SK-N-SH treated with all-trans-retinoic acid at 6 μM for 48 hours (cell line): ENCODE measurements around the gene LUM.

Experiments used
- ATAC-seq: fragments of 200-7000 bp; cut with Tn5 transposase; 3 replicates; pipeline ENCODE4 v1.9.1; 2020; ENCODE audit warnings: mild to moderate bottlenecking, moderate library complexity
- ARNTL ChIP-seq: fragments of 450-650 bp; formaldehyde crosslinking; IDR thresholded peaks from 2 replicates; pipeline ENCODE4 v1.5.0; 2020; ENCODE audit warnings: low read depth, mild to moderate bottlenecking, moderate library complexity, borderline replicate concordance
- BACH2 ChIP-seq: fragments of 250-450 bp; sonication (Bioruptor Pico); IDR thresholded peaks from 2 replicates; pipeline ENCODE4 v1.9.0; 2021; ENCODE audit warnings: mild to moderate bottlenecking, borderline replicate concordance
- CSDC2 ChIP-seq: fragments of 250-450 bp; sonication (Bioruptor Pico); IDR thresholded peaks from 2 replicates; pipeline ENCODE4 v1.5.0; 2020; ENCODE audit warnings: mild to moderate bottlenecking, moderate library complexity
- CSRNP3 ChIP-seq: fragments of 250-450 bp; sonication (Bioruptor Pico); IDR thresholded peaks from 2 replicates; pipeline ENCODE4 v1.5.1; 2021; ENCODE audit warnings: mild to moderate bottlenecking, moderate library complexity
- ESRRG ChIP-seq: fragments of 250-450 bp; sonication (Bioruptor Pico); IDR thresholded peaks from 2 replicates; pipeline ENCODE4 v1.6.1; 2021; ENCODE audit warnings: mild to moderate bottlenecking
- GLIS3 ChIP-seq: fragments of 250-450 bp; sonication (Bioruptor Pico); IDR thresholded peaks from 2 replicates; pipeline ENCODE4 v1.5.0; 2020; ENCODE audit warnings: mild to moderate bottlenecking, moderate library complexity
- ISL1 ChIP-seq: fragments of 250-450 bp; sonication (Bioruptor Pico); IDR thresholded peaks from 2 replicates; pipeline ENCODE4 v2.1.2; 2022; ENCODE audit warnings: mild to moderate bottlenecking, moderate library complexity
- OSR1 ChIP-seq: fragments of 250-450 bp; sonication (Bioruptor Pico); IDR thresholded peaks from 2 replicates; pipeline ENCODE4 v1.8.0; 2022; ENCODE audit warnings: moderate library complexity, mild to moderate bottlenecking, inconsistent platforms
- PATZ1 ChIP-seq: fragments of 250-450 bp; sonication (Bioruptor Pico); IDR thresholded peaks from 2 replicates; pipeline ENCODE4 v1.8.0; 2020; ENCODE audit warnings: mild to moderate bottlenecking, moderate library complexity, borderline replicate concordance
- POU6F1 ChIP-seq: fragments of 250-450 bp; sonication (Bioruptor Pico); IDR thresholded peaks from 2 replicates; pipeline ENCODE4 v1.8.0; 2021; ENCODE audit warnings: low read depth, mild to moderate bottlenecking, moderate library complexity, borderline replicate concordance
- PPARA ChIP-seq: fragments of 250-450 bp; sonication (Bioruptor Pico); IDR thresholded peaks from 2 replicates; pipeline ENCODE4 v1.5.0; 2020; ENCODE audit warnings: mild to moderate bottlenecking, borderline replicate concordance
- RARB ChIP-seq: fragments of 250-450 bp; sonication (Bioruptor Pico); IDR thresholded peaks from 2 replicates; pipeline ENCODE4 v1.8.0; 2021; ENCODE audit warnings: mild to moderate bottlenecking, moderate library complexity
- SNAI2 ChIP-seq: fragments of 250-450 bp; sonication (Bioruptor Pico); IDR thresholded peaks from 2 replicates; pipeline ENCODE4 v1.5.0; 2020; ENCODE audit warnings: mild to moderate bottlenecking, moderate library complexity
- TCF4 ChIP-seq: fragments of 250-450 bp; sonication (Bioruptor Pico); IDR thresholded peaks from 2 replicates; pipeline ENCODE4 v1.8.0; 2021; ENCODE audit warnings: mild to moderate bottlenecking, moderate library complexity, borderline replicate concordance
- TOX ChIP-seq: fragments of 250-450 bp; sonication (Bioruptor Pico); IDR thresholded peaks from 2 replicates; pipeline ENCODE4 v1.8.0; 2021; ENCODE audit warnings: mild to moderate bottlenecking, moderate library complexity, borderline replicate concordance
- ZC3H10 ChIP-seq: fragments of 250-450 bp; sonication (Bioruptor Pico); IDR thresholded peaks from 2 replicates; pipeline ENCODE4 v1.5.1; 2021; ENCODE audit warnings: mild to moderate bottlenecking, moderate library complexity
- ZFP3 ChIP-seq: fragments of 250-450 bp; sonication (Bioruptor Pico); IDR thresholded peaks from 2 replicates; pipeline ENCODE4 v1.5.0; 2020; ENCODE audit warnings: mild to moderate bottlenecking, moderate library complexity
- ZFP30 ChIP-seq: fragments of 450-650 bp; formaldehyde crosslinking; IDR thresholded peaks from 2 replicates; pipeline ENCODE4 v1.5.0; 2022; ENCODE audit warnings: mild to moderate bottlenecking, moderate library complexity
- ZNF565 ChIP-seq: fragments of 450-650 bp; formaldehyde crosslinking; conservative IDR thresholded peaks from 2 replicates; pipeline ENCODE4 v1.5.0; 2020; ENCODE audit warnings: low read depth, mild to moderate bottlenecking, moderate library complexity
- ZNF70 ChIP-seq: fragments of 450-650 bp; formaldehyde crosslinking; IDR thresholded peaks from 2 replicates; pipeline ENCODE4 v1.5.0; 2020; ENCODE audit warnings: mild to moderate bottlenecking, moderate library complexity
- ZNF8 ChIP-seq: fragments of 450-650 bp; formaldehyde crosslinking; IDR thresholded peaks from 2 replicates; pipeline ENCODE4 v1.5.0; 2020; ENCODE audit warnings: mild to moderate bottlenecking, moderate library complexity
- TF ChIP-seq, protein P1 (sequence below): fragments of 250-450 bp; sonication (Bioruptor Pico); IDR thresholded peaks from 2 replicates; pipeline ENCODE4 v1.5.0; 2020; ENCODE audit warnings: mild to moderate bottlenecking, moderate library complexity
- TF ChIP-seq, protein P2 (sequence below): fragments of 250-450 bp; sonication (Bioruptor Pico); IDR thresholded peaks from 2 replicates; pipeline ENCODE4 v1.5.1; 2020; ENCODE audit warnings: low read depth, mild to moderate bottlenecking, moderate library complexity

LUM gene

DNA sequence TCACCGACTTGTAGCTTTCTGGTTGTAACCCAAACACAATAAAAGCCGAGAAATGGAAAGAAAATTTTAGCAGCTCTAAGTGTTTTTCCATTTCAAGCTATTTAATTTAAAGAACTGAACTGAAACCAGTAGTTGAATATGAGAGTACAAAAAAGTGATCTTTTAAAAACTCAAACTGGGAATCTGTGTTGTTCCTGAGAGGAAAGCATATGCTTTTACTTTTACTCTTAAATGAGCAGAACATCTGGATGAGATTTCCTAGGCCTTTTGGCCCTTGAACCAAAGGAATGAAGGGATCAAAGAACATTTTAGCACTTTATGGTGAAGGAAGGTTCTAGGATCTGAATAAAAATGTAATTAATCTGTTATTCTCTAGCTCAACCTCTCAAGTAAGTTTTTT lies 54.8 kb downstream of the LUM start:
- no peak for ATAC-seq
- TF ChIP-seq ISL1 (CRISPR knock-in tag) (no peak), ZNF8 (no peak), PPARA (no peak), TOX (CRISPR knock-in tag) (no peak), RARB (CRISPR knock-in tag) (no peak), TCF4 (CRISPR knock-in tag) (no peak), GLIS3 (no peak), BACH2 (CRISPR knock-in tag) (no peak), ARNTL (no peak), ZFP3 (CRISPR knock-in tag) (no peak), ZC3H10 (no peak), CSRNP3 (CRISPR knock-in tag) (no peak), CSDC2 (CRISPR knock-in tag) (no peak)
- TF ChIP-seq, protein P1, sequence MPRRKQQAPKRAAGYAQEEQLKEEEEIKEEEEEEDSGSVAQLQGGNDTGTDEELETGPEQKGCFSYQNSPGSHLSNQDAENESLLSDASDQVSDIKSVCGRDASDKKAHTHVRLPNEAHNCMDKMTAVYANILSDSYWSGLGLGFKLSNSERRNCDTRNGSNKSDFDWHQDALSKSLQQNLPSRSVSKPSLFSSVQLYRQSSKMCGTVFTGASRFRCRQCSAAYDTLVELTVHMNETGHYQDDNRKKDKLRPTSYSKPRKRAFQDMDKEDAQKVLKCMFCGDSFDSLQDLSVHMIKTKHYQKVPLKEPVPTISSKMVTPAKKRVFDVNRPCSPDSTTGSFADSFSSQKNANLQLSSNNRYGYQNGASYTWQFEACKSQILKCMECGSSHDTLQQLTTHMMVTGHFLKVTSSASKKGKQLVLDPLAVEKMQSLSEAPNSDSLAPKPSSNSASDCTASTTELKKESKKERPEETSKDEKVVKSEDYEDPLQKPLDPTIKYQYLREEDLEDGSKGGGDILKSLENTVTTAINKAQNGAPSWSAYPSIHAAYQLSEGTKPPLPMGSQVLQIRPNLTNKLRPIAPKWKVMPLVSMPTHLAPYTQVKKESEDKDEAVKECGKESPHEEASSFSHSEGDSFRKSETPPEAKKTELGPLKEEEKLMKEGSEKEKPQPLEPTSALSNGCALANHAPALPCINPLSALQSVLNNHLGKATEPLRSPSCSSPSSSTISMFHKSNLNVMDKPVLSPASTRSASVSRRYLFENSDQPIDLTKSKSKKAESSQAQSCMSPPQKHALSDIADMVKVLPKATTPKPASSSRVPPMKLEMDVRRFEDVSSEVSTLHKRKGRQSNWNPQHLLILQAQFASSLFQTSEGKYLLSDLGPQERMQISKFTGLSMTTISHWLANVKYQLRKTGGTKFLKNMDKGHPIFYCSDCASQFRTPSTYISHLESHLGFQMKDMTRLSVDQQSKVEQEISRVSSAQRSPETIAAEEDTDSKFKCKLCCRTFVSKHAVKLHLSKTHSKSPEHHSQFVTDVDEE (CRISPR knock-in tag) = no peak

DNA sequence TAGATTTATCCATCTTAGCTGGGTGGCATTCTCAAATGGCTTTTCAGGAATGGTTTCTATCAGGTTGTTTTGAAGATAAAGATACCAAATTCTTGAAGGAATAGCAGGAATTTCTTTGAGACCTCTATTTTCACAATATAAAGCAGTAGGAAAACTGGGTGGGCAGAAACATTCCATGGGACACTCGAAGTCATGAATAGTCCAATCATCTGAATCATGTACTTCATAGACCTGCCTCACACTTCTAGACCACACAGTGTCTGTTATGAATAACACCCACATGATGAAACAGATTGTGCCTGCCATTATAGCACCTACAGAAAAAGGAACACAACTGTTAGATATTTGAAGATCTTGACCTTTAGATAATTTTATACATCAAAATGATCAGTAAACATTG lies 55.3 kb downstream of the LUM start:
- TF ChIP-seq CSDC2 (CRISPR knock-in tag) = no peak
- TF ChIP-seq GLIS3 = no peak
- TF ChIP-seq SNAI2 (CRISPR knock-in tag) = no peak
- TF ChIP-seq, protein P2, sequence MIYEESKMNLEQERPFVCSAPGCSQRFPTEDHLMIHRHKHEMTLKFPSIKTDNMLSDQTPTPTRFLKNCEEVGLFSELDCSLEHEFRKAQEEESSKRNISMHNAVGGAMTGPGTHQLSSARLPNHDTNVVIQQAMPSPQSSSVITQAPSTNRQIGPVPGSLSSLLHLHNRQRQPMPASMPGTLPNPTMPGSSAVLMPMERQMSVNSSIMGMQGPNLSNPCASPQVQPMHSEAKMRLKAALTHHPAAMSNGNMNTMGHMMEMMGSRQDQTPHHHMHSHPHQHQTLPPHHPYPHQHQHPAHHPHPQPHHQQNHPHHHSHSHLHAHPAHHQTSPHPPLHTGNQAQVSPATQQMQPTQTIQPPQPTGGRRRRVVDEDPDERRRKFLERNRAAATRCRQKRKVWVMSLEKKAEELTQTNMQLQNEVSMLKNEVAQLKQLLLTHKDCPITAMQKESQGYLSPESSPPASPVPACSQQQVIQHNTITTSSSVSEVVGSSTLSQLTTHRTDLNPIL (CRISPR knock-in tag) = no peak
- TF ChIP-seq ARNTL = no peak
- TF ChIP-seq RARB (CRISPR knock-in tag) = no peak
- no peak for TF ChIP-seq ESRRG
- no peak for TF ChIP-seq ZFP3 (CRISPR knock-in tag)
- TF ChIP-seq ZFP30 (CRISPR knock-in tag) = no peak
- ATAC-seq = no peak

DNA sequence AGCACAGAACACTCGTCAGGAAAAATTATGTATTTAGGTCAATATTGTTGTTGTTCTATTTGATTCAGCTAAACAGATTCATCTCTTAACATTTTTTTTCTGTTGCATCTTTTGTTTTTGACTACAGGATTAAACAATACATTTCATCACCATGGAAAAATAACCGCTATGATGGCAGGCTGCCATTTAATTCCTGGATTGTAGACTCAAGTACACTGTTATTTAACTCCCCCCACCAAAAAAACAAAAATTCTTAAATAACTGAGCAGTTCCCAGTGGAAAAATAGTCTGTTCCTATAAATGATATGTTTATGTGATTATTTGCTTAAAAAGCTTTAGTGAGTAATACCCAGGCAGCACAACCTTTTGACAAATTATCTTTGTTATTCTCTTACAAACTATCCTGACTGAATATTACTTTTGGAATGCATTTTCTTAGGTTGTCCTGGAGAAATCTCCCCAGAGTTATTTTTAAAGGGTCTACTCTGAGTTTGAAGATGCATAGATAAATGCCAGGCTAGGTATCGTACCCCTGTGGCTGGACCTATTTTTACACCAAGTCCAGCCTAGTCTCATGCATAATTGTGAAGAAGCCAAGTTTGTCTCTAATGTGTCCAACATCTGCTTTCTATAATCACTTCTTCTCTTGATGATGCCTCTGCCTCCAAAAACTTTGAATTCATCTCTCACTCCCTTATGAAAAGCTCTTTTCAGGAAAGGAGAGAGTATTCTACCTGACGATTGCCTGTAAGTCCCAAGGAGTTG lies 57.2 kb downstream of the LUM start:
- no peak for TF ChIP-seq TCF4 (CRISPR knock-in tag)
- no peak for TF ChIP-seq GLIS3
- no peak for TF ChIP-seq CSDC2 (CRISPR knock-in tag)
- no peak for TF ChIP-seq PATZ1 (CRISPR knock-in tag)
- TF ChIP-seq POU6F1 (CRISPR knock-in tag) = no peak
- no peak for TF ChIP-seq ZNF565 (CRISPR knock-in tag)
- TF ChIP-seq ZFP30 (CRISPR knock-in tag) = no peak
- TF ChIP-seq PPARA = no peak
- no peak for TF ChIP-seq ARNTL
- no peak for TF ChIP-seq ZC3H10
- TF ChIP-seq, protein P1 (CRISPR knock-in tag) = no peak
- TF ChIP-seq TOX (CRISPR knock-in tag) = no peak
- TF ChIP-seq ISL1 (CRISPR knock-in tag) = no peak
- TF ChIP-seq ZNF8 = no peak
- no peak for TF ChIP-seq OSR1
- no peak for TF ChIP-seq ZNF70 (CRISPR knock-in tag)
- no peak for TF ChIP-seq ZFP3 (CRISPR knock-in tag)
- no peak for TF ChIP-seq SNAI2 (CRISPR knock-in tag)
- no peak for TF ChIP-seq ESRRG
- TF ChIP-seq, protein P2 (CRISPR knock-in tag) = no peak
- peak; percentile 93 for ATAC-seq
